ENCODE results near the gene BIN2. TPM values are rescaled to one million over a fixed set of nuclear protein-coding genes. Genes with fewer than 3 reads are reported as not detected.
A peak's percentile ranks its signal among the peaks of the same experiment; 100 is the strongest.

The BIN2 gene
- total RNA-seq, 1 donor, result not detected

DNA sequence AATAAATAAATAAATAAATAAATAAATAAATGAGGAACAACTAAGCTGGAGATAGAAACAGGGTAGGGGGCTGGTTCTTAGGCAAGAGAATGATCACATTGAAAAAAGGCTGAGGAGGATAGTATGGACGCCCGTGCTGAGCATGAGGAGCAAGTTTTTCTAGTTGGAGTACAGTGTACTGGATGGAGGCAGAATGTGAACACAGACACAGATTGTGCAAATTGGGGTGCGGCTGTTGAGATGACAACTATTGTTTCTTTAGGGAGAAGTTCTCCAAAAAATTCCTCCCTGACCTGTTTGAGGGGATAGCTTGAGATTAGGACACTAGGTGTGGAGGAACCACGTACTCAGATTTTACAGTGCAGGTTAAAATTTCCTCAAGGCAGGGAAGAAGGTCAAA, 979 bp upstream of the BIN2 start:
- no peak overlapping the region for H3K4me3 ChIP-seq (ENCODE audit: low read depth, low read length)
- no peak for DNase-seq (ENCODE audit: low read depth)
- TF ChIP-seq, protein P1, sequence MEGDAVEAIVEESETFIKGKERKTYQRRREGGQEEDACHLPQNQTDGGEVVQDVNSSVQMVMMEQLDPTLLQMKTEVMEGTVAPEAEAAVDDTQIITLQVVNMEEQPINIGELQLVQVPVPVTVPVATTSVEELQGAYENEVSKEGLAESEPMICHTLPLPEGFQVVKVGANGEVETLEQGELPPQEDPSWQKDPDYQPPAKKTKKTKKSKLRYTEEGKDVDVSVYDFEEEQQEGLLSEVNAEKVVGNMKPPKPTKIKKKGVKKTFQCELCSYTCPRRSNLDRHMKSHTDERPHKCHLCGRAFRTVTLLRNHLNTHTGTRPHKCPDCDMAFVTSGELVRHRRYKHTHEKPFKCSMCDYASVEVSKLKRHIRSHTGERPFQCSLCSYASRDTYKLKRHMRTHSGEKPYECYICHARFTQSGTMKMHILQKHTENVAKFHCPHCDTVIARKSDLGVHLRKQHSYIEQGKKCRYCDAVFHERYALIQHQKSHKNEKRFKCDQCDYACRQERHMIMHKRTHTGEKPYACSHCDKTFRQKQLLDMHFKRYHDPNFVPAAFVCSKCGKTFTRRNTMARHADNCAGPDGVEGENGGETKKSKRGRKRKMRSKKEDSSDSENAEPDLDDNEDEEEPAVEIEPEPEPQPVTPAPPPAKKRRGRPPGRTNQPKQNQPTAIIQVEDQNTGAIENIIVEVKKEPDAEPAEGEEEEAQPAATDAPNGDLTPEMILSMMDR (IDR thresholded peaks at IDR 0.05; ENCODE audit: insufficient read depth, low read depth, low read length), result no peak

DNA sequence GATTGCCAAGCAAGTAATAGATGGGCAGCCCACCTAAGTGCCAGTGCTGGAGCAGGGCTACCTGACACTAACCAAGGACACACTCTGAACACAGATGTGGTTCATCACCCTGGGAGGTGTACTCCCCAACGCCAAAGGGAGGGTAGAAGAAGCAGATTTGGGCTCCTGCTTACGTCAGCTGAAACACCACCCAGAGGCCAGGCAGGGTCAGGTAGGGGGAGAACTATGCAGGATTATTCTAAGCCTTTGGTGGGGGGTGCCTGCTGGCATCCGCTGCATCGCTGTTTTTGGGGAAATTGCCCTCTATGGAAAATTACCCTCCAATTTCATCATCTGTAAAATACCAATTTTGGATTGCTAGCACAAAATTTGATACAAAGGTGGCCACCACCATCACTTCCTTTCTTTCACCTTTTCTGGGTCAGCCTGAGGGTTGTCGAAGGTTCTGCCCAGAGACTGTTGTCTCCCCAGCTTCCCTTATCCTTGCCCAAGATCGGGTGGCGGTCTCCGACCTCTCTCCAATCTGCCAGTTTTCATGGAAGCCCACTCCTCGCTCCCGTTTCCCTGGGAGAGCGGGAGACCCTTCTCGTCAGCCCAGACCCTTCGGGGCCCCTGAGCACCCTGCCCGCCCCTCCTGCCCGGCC, 535 bp downstream of the BIN2 start:
- TF ChIP-seq, protein P1 (IDR thresholded peaks at IDR 0.05; ENCODE audit: insufficient read depth, low read depth, low read length), result no peak
- H3K4me3 ChIP-seq (ENCODE audit: low read depth, low read length), result no peak overlapping the region
- no peak for DNase-seq (ENCODE audit: low read depth)

DNA sequence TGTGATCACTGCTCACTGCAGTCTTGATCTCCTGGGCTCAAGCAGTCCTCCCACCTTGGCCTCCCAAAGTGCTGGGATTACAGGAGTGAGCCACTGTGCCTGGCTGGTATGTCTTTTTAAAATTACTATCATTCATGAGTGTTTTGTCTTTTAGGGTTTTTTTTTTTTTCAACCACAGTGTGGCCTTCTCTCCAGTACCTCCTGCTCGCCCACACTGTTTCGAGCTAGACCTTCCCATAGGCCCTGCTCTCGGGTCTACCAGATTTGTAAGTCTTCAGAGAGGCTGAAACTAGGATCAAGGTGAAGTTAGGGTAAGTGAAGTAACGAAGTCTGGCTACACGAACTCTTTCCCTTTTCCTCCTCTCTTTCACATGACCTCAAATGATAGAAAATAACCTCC, 1.5 kb downstream of the BIN2 start:
- TF ChIP-seq, protein P1 (IDR thresholded peaks at IDR 0.05; ENCODE audit: insufficient read depth, low read depth, low read length), result no peak
- no peak overlapping the region for H3K4me3 ChIP-seq (ENCODE audit: low read depth, low read length)
- DNase-seq (ENCODE audit: low read depth), result no peak

DNA sequence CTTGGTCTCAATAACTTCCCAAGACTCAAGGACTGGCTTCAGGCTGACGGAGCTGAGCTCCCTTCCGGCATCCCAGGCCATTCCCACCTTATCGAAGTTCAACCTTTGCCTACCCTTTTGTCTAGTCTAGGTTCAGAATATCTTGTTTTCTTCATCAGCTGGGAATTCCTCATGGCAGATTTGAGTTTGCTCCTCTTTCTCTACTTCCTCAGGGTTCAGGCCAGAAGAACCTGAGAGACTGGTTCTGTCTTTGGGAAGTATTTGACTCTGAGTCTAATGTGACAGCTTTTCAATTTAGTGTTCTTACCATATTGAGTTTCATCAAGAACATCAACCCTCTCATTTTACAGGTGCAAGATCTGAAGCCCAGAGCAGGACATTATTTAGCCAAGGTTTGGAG, 2.1 kb downstream of the BIN2 start:
- no peak overlapping the region for H3K4me3 ChIP-seq (ENCODE audit: low read depth, low read length)
- TF ChIP-seq, protein P1 (IDR thresholded peaks at IDR 0.05; ENCODE audit: insufficient read depth, low read depth, low read length), result no peak
- DNase-seq (ENCODE audit: low read depth), result no peak

DNA sequence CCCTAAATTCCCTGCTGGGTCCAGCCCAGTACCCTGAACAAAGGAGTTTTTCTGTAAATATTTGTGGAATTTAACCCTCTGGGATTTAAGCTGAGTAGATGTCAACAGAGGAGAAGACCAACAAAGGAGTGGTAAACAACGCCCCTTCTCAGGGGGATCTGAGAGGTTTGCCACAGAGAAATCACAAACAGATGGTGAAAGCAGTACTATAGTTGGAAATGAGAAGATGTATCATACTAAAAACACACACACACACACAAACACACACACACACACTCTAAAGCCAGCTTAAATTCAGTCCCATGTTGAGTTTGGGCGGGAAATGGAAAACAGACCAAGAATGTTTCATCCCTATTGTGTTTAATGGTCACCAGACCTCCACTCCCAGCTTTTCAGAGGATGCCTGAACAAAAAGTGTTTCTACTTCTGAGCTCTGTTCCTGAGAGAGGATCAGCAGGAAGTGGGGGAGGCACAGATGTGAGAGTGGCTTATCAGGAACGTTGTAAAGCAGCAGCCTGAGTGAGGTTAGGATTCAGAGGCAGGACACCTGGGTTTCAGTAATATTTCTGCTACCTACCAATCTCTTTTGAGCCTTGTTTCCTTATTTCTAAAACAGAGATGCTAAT, 3.2 kb downstream of the BIN2 start:
- peak; percentile 27 for DNase-seq (ENCODE audit: low read depth)
- TF ChIP-seq, protein P1 (IDR thresholded peaks at IDR 0.05; ENCODE audit: insufficient read depth, low read depth, low read length), result no peak
- no peak overlapping the region for H3K4me3 ChIP-seq (ENCODE audit: low read depth, low read length)

DNA sequence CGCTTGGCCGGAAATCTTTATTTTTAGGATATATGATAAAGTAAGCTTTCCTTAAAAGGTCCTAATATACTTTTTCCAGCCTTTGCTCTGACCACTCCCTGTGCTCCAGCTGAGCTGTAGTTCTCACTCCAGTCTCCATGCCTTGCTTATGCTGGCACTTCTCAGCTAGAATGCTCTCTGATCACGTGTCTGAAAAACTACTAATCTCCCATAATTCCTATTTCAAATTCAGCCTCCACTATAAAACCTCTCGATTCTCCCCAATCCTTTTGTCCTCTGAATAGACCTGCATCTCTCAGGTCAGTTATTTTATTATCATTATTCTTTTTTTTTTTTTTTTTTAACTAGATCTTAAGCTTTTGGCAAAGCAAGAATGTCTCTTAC, 3.7 kb downstream of the BIN2 start:
- TF ChIP-seq, protein P1 (IDR thresholded peaks at IDR 0.05; ENCODE audit: insufficient read depth, low read depth, low read length), result no peak
- no peak for DNase-seq (ENCODE audit: low read depth)
- H3K4me3 ChIP-seq (ENCODE audit: low read depth, low read length), result no peak overlapping the region
